WTC11 (cell line): ENCODE results near the gene CLCN7. TPM values are rescaled to one million over a fixed set of nuclear protein-coding genes. Genes with fewer than 3 reads are reported as not detected.
A peak's percentile ranks its signal among the peaks of the same experiment; 100 is the strongest.

ENCODE experiments used
- ATAC-seq: fragments of 200-7000 bp; cut with Tn5 transposase; 2 replicates; pipeline ENCODE4 v1.10.0; 2021; ENCODE audit warnings: mild to moderate bottlenecking, moderate library complexity
- CTCF ChIA-PET: fragments of 300-600 bp; sonication (Branson Sonifier 250); formaldehyde crosslinking; loops from one replicate; lab custom pipeline; 2021; ENCODE audit warnings: antibody characterized with exemption; lab: Charles Lee
- POLR2A ChIA-PET: fragments of 350-600 bp; sonication (Branson Sonifier 250); formaldehyde crosslinking; loops from one replicate; lab custom pipeline; 2021; ENCODE audit warnings: antibody characterized with exemption; lab: Charles Lee
- DNase-seq: peaks from one replicate; pipeline ENCODE4 v3.0.0; 2021; ENCODE audit warnings: low spot score
- H3K27ac Mint-ChIP-seq: 2 replicates; pipeline ENCODE4 v1.8.0; 2021; ENCODE audit warnings: mixed read lengths
- H3K27me3 Mint-ChIP-seq: 2 replicates; pipeline ENCODE4 v1.8.0; 2021; ENCODE audit warnings: low read depth, mild to moderate bottlenecking, moderate library complexity, mixed read lengths
- H3K36me3 Mint-ChIP-seq: 2 replicates; pipeline ENCODE4 v1.8.0; 2021; ENCODE audit warnings: mixed read lengths
- H3K4me1 Mint-ChIP-seq: 2 replicates; pipeline ENCODE4 v1.8.0; 2022; ENCODE audit warnings: mixed read lengths
- H3K4me3 Mint-ChIP-seq: 2 replicates; pipeline ENCODE4 v1.8.0; 2021; ENCODE audit warnings: mild to moderate bottlenecking, moderate library complexity, mixed read lengths
- H3K9me3 Mint-ChIP-seq: 2 replicates; pipeline ENCODE4 v1.8.0; 2021; ENCODE audit warnings: mixed read lengths
- FOXJ3 ChIP-seq: sonication (generic); formaldehyde crosslinking; IDR thresholded peaks from 2 replicates; pipeline ENCODE4 v1.9.0; 2021; ENCODE audit warnings: missing genetic modification reagents, mild to moderate bottlenecking, borderline replicate concordance
- GTF2I ChIP-seq: fragments of 250-450 bp; sonication (Bioruptor Pico); conservative IDR thresholded peaks from 2 replicates; pipeline ENCODE4 v1.4.0; 2021; ENCODE audit warnings: mild to moderate bottlenecking
- MXD4 ChIP-seq: fragments of 250-450 bp; sonication (Bioruptor Pico); IDR thresholded peaks from 2 replicates; pipeline ENCODE4 v1.8.0; 2021; ENCODE audit warnings: mild to moderate bottlenecking, moderate library complexity, borderline replicate concordance
- SOX15 ChIP-seq: fragments of 250-450 bp; sonication (Bioruptor Pico); IDR thresholded peaks from 2 replicates; pipeline ENCODE4 v1.9.0; 2021; ENCODE audit warnings: mild to moderate bottlenecking
- ZBTB21 ChIP-seq: sonication (generic); formaldehyde crosslinking; IDR thresholded peaks from 2 replicates; pipeline ENCODE4 v1.8.1; 2023; ENCODE audit warnings: mild to moderate bottlenecking, missing genetic modification reagents, borderline replicate concordance
- total RNA-seq: library from RNA; stranded (reverse); gene quantifications from 3 replicates; pipeline ENCODE4 v1.2.3, GENCODE V29; 2021
- TF ChIP-seq, protein P1 (sequence below): sonication (generic); formaldehyde crosslinking; IDR thresholded peaks from 2 replicates; pipeline ENCODE4 v1.8.0; 2022; ENCODE audit warnings: mild to moderate bottlenecking, missing genetic modification reagents
- TF ChIP-seq, protein P2 (sequence below): sonication (generic); formaldehyde crosslinking; IDR thresholded peaks from 2 replicates; pipeline ENCODE4 v1.8.1; 2023; ENCODE audit warnings: mild to moderate bottlenecking, moderate library complexity, missing genetic modification reagents
- TF ChIP-seq, protein P3 (sequence below): fragments of 250-450 bp; sonication (Bioruptor Pico); conservative IDR thresholded peaks from 2 replicates; pipeline ENCODE4 v1.9.0; 2021; ENCODE audit warnings: mild to moderate bottlenecking
- TF ChIP-seq, protein P4 (sequence below): sonication (generic); formaldehyde crosslinking; IDR thresholded peaks from 2 replicates; pipeline ENCODE4 v1.8.1; 2023; ENCODE audit warnings: mild to moderate bottlenecking, missing genetic modification reagents
- TF ChIP-seq, protein P5 (sequence below): fragments of 250-450 bp; sonication (Bioruptor Pico); IDR thresholded peaks from 2 replicates; pipeline ENCODE4 v1.9.0; 2021; ENCODE audit warnings: mild to moderate bottlenecking, borderline replicate concordance
- TF ChIP-seq, protein P6 (sequence below): sonication (generic); formaldehyde crosslinking; IDR thresholded peaks from 2 replicates; pipeline ENCODE4 v1.8.0; 2022; ENCODE audit warnings: mild to moderate bottlenecking, missing genetic modification reagents
- TF ChIP-seq, protein P7 (sequence below): fragments of 200-600 bp; IDR thresholded peaks from 2 replicates; pipeline ENCODE4 v1.8.0; 2022; ENCODE audit warnings: antibody characterized with exemption

Gene CLCN7
- total RNA-seq, 1 experiment from 2014 or later = 94.1 TPM

DNA sequence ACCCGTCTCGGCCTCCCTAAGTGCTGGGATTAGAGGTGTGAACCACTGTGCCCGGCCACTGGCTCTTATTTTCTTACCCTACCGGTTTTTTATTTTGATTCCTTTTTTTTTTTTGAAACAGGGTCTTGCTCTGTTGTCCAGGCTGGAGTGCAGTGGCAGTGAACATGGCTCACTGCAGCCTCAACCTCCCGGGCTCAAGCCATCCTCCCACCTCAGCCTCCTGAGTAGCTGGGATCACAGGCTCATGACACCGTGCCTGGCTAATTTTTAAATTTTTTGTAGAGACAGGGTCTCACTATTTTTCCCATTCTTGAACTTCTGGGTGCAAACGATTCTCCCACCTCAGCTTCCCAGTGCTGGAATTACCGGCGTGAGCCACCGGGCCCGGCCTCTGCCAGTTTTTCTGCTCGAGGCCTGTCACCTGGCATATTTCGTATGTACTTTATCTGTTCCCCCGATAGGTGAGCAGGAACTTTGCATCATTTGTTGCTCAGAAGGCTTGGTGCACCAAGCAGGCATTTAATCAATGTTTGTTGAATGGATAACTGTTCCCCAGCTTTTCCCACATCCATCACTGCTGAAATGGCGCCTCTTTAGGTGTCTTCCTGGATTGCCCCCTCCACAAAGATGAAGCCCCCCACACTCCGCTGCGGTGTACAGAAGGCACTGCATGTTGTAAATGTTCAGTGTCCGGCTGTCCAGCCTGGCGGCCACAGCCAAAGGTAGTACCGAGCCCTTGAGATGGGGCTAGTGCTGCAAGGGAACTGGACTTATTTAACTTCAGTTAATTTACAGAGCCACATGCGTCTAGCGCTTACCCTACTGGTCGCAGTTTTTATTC is 17.5 kb upstream of the CLCN7 start:
- POLR2A ChIA-PET = interaction anchor here (0.7 to 1.5 kb wide), 2 partner anchors 114 to 185 kb away, joined by 3 to 5 read pairs; no protein-coding TSS in a partner anchor
- Mint-ChIP-seq H3K36me3 (no peaks in the 10 kb centered on the region; the same call in 1 of the 2 replicates), H3K27me3 (no peaks in the 10 kb centered on the region), H3K4me3 (peak overlapping the region; percentile 92), H3K4me1 (peaks cover 10% of the 10 kb centered on the region; the same call in 1 of the 2 replicates), H3K9me3 (no peaks in the 10 kb centered on the region), H3K27ac (peak overlapping the region; percentile 98)
- CTCF ChIA-PET = interaction anchor here (0.7 to 1.5 kb wide), 5 partner anchors 21 to 332 kb away, joined by 3 to 5 read pairs (median 3); partner anchors contain the start of gene MAPK8IP3
- no peak for DNase-seq
- TF ChIP-seq, protein P1, sequence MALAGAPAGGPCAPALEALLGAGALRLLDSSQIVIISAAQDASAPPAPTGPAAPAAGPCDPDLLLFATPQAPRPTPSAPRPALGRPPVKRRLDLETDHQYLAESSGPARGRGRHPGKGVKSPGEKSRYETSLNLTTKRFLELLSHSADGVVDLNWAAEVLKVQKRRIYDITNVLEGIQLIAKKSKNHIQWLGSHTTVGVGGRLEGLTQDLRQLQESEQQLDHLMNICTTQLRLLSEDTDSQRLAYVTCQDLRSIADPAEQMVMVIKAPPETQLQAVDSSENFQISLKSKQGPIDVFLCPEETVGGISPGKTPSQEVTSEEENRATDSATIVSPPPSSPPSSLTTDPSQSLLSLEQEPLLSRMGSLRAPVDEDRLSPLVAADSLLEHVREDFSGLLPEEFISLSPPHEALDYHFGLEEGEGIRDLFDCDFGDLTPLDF = no peak
- TF ChIP-seq SOX15 (CRISPR knock-in tag) (no peak), FOXJ3 (CRISPR knock-in tag) (no peak), GTF2I (CRISPR knock-in tag) (no peak), ZBTB21 (no peak), MXD4 (CRISPR knock-in tag) (no peak)
- TF ChIP-seq, protein P2, sequence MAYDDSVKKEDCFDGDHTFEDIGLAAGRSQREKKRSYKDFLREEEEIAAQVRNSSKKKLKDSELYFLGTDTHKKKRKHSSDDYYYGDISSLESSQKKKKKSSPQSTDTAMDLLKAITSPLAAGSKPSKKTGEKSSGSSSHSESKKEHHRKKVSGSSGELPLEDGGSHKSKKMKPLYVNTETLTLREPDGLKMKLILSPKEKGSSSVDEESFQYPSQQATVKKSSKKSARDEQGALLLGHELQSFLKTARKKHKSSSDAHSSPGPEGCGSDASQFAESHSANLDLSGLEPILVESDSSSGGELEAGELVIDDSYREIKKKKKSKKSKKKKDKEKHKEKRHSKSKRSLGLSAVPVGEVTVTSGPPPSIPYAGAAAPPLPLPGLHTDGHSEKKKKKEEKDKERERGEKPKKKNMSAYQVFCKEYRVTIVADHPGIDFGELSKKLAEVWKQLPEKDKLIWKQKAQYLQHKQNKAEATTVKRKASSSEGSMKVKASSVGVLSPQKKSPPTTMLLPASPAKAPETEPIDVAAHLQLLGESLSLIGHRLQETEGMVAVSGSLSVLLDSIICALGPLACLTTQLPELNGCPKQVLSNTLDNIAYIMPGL = no peak
- TF ChIP-seq, protein P3, sequence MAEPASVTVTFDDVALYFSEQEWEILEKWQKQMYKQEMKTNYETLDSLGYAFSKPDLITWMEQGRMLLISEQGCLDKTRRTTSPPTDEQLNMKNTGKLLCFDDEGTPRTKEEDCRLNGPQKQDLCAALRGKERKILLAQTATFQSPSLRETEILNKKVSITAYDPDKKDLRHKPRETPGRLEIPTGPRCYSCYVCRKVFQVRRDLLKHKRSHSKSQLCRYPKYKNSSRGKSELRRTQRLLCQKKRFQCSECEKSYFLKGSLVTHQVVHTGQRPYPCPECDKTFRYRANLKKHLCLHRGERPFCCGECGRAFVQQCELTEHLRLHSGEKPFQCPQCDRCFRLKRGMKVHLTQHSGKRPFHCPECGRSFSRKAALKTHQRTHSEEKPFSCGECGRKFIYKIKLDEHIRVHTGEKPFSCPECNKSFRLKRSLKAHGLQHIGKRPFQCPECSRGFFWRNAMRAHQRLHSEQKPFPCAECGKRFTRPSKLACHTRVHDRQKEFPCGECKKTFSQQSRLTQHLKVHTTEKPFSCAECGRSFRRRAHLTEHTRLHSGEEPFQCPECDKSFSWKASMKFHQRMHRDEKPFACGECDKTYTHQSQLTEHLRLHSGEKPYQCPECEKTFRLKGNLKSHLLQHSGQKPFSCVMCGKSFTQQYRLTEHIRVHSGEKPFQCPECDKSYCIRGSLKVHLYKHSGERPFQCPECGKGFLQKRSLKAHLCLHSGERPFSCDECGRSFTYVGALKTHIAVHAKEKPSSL (CRISPR knock-in tag) = no peak
- TF ChIP-seq, protein P4, sequence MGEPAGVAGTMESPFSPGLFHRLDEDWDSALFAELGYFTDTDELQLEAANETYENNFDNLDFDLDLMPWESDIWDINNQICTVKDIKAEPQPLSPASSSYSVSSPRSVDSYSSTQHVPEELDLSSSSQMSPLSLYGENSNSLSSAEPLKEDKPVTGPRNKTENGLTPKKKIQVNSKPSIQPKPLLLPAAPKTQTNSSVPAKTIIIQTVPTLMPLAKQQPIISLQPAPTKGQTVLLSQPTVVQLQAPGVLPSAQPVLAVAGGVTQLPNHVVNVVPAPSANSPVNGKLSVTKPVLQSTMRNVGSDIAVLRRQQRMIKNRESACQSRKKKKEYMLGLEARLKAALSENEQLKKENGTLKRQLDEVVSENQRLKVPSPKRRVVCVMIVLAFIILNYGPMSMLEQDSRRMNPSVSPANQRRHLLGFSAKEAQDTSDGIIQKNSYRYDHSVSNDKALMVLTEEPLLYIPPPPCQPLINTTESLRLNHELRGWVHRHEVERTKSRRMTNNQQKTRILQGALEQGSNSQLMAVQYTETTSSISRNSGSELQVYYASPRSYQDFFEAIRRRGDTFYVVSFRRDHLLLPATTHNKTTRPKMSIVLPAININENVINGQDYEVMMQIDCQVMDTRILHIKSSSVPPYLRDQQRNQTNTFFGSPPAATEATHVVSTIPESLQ (CRISPR knock-in tag) = no peak
- TF ChIP-seq, protein P5, sequence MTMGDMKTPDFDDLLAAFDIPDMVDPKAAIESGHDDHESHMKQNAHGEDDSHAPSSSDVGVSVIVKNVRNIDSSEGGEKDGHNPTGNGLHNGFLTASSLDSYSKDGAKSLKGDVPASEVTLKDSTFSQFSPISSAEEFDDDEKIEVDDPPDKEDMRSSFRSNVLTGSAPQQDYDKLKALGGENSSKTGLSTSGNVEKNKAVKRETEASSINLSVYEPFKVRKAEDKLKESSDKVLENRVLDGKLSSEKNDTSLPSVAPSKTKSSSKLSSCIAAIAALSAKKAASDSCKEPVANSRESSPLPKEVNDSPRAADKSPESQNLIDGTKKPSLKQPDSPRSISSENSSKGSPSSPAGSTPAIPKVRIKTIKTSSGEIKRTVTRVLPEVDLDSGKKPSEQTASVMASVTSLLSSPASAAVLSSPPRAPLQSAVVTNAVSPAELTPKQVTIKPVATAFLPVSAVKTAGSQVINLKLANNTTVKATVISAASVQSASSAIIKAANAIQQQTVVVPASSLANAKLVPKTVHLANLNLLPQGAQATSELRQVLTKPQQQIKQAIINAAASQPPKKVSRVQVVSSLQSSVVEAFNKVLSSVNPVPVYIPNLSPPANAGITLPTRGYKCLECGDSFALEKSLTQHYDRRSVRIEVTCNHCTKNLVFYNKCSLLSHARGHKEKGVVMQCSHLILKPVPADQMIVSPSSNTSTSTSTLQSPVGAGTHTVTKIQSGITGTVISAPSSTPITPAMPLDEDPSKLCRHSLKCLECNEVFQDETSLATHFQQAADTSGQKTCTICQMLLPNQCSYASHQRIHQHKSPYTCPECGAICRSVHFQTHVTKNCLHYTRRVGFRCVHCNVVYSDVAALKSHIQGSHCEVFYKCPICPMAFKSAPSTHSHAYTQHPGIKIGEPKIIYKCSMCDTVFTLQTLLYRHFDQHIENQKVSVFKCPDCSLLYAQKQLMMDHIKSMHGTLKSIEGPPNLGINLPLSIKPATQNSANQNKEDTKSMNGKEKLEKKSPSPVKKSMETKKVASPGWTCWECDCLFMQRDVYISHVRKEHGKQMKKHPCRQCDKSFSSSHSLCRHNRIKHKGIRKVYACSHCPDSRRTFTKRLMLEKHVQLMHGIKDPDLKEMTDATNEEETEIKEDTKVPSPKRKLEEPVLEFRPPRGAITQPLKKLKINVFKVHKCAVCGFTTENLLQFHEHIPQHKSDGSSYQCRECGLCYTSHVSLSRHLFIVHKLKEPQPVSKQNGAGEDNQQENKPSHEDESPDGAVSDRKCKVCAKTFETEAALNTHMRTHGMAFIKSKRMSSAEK = no peak
- TF ChIP-seq, protein P6, sequence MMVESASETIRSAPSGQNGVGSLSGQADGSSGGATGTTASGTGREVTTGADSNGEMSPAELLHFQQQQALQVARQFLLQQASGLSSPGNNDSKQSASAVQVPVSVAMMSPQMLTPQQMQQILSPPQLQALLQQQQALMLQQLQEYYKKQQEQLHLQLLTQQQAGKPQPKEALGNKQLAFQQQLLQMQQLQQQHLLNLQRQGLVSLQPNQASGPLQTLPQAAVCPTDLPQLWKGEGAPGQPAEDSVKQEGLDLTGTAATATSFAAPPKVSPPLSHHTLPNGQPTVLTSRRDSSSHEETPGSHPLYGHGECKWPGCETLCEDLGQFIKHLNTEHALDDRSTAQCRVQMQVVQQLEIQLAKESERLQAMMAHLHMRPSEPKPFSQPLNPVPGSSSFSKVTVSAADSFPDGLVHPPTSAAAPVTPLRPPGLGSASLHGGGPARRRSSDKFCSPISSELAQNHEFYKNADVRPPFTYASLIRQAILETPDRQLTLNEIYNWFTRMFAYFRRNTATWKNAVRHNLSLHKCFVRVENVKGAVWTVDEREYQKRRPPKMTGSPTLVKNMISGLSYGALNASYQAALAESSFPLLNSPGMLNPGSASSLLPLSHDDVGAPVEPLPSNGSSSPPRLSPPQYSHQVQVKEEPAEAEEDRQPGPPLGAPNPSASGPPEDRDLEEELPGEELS = no peak
- TF ChIP-seq, protein P7, sequence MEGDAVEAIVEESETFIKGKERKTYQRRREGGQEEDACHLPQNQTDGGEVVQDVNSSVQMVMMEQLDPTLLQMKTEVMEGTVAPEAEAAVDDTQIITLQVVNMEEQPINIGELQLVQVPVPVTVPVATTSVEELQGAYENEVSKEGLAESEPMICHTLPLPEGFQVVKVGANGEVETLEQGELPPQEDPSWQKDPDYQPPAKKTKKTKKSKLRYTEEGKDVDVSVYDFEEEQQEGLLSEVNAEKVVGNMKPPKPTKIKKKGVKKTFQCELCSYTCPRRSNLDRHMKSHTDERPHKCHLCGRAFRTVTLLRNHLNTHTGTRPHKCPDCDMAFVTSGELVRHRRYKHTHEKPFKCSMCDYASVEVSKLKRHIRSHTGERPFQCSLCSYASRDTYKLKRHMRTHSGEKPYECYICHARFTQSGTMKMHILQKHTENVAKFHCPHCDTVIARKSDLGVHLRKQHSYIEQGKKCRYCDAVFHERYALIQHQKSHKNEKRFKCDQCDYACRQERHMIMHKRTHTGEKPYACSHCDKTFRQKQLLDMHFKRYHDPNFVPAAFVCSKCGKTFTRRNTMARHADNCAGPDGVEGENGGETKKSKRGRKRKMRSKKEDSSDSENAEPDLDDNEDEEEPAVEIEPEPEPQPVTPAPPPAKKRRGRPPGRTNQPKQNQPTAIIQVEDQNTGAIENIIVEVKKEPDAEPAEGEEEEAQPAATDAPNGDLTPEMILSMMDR = no peak
- ATAC-seq = no peak
